ENCODE measurements around the gene KCNH2.

KCNH2 gene

GRCh38 chr7:150902078-150903033 lies 75.8 kb downstream of the KCNH2 start:
- ATAC-seq (ENCODE audit: low read depth) (no peak), DNase-seq (ENCODE audit: low spot score) (no peak)
- H3K9me3 ChIP-seq (ENCODE audit: severe bottlenecking): no peaks in the 10 kb centered on the region
- H3K4me1 ChIP-seq (ENCODE audit: insufficient read depth, poor library complexity, severe bottlenecking): peaks cover 11% of the 10 kb centered on the region
- no peaks in the 10 kb centered on the region for H3K27me3 ChIP-seq (ENCODE audit: insufficient read depth, poor library complexity, severe bottlenecking)
- TF ChIP-seq, protein P1, sequence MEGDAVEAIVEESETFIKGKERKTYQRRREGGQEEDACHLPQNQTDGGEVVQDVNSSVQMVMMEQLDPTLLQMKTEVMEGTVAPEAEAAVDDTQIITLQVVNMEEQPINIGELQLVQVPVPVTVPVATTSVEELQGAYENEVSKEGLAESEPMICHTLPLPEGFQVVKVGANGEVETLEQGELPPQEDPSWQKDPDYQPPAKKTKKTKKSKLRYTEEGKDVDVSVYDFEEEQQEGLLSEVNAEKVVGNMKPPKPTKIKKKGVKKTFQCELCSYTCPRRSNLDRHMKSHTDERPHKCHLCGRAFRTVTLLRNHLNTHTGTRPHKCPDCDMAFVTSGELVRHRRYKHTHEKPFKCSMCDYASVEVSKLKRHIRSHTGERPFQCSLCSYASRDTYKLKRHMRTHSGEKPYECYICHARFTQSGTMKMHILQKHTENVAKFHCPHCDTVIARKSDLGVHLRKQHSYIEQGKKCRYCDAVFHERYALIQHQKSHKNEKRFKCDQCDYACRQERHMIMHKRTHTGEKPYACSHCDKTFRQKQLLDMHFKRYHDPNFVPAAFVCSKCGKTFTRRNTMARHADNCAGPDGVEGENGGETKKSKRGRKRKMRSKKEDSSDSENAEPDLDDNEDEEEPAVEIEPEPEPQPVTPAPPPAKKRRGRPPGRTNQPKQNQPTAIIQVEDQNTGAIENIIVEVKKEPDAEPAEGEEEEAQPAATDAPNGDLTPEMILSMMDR (IDR thresholded peaks at IDR 0.05; ENCODE audit: poor library complexity, severe bottlenecking): no peak
- no peak overlapping the region for H3K27ac ChIP-seq (ENCODE audit: poor library complexity, severe bottlenecking)
- H3K36me3 ChIP-seq (ENCODE audit: low read depth): no peaks in the 10 kb centered on the region
- H3K4me3 ChIP-seq (ENCODE audit: severe bottlenecking): no peak overlapping the region

GRCh38 chr7:150901160-150902035 lies 76.7 kb downstream of the KCNH2 start:
- H3K27ac ChIP-seq (ENCODE audit: poor library complexity, severe bottlenecking): no peak overlapping the region
- ATAC-seq (ENCODE audit: low read depth) (no peak), DNase-seq (ENCODE audit: low spot score) (no peak)
- no peaks in the 10 kb centered on the region for H3K27me3 ChIP-seq (ENCODE audit: insufficient read depth, poor library complexity, severe bottlenecking)
- H3K4me1 ChIP-seq (ENCODE audit: insufficient read depth, poor library complexity, severe bottlenecking): peaks cover 11% of the 10 kb centered on the region
- H3K36me3 ChIP-seq (ENCODE audit: low read depth): no peaks in the 10 kb centered on the region
- TF ChIP-seq, protein P1 (IDR thresholded peaks at IDR 0.05; ENCODE audit: poor library complexity, severe bottlenecking): no peak
- no peak overlapping the region for H3K4me3 ChIP-seq (ENCODE audit: severe bottlenecking)
- no peaks in the 10 kb centered on the region for H3K9me3 ChIP-seq (ENCODE audit: severe bottlenecking)

DNA sequence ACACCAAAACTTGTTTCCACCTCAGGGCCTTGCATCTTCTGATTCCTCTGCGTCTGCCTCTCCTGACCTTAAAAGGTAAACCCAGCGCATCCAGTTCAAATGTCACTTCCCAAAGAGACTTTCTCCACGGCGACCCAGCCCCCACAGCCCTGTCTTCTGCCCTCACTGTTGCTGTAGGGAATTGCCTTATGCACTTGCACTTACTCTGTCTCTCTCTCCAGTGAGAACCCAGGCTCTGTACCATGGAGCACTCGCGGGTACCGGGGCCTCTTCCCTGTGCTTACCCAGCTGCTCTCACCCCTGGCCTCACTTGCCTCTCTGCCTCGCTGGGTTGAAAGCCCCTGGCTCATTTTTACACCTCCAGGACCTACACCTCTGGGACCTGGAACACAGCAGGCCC lies 77.4 kb downstream of the KCNH2 start:
- Histone ChIP-seq H3K27ac (ENCODE audit: poor library complexity, severe bottlenecking) (no peak overlapping the region), H3K4me3 (ENCODE audit: severe bottlenecking) (no peak overlapping the region), H3K4me1 (ENCODE audit: insufficient read depth, poor library complexity, severe bottlenecking) (peaks cover 11% of the 10 kb centered on the region), H3K27me3 (ENCODE audit: insufficient read depth, poor library complexity, severe bottlenecking) (no peaks in the 10 kb centered on the region), H3K9me3 (ENCODE audit: severe bottlenecking) (no peaks in the 10 kb centered on the region), H3K36me3 (ENCODE audit: low read depth) (no peaks in the 10 kb centered on the region)
- DNase-seq (ENCODE audit: low spot score): no peak
- no peak for ATAC-seq (ENCODE audit: low read depth)
- TF ChIP-seq, protein P1 (IDR thresholded peaks at IDR 0.05; ENCODE audit: poor library complexity, severe bottlenecking): no peak

DNA sequence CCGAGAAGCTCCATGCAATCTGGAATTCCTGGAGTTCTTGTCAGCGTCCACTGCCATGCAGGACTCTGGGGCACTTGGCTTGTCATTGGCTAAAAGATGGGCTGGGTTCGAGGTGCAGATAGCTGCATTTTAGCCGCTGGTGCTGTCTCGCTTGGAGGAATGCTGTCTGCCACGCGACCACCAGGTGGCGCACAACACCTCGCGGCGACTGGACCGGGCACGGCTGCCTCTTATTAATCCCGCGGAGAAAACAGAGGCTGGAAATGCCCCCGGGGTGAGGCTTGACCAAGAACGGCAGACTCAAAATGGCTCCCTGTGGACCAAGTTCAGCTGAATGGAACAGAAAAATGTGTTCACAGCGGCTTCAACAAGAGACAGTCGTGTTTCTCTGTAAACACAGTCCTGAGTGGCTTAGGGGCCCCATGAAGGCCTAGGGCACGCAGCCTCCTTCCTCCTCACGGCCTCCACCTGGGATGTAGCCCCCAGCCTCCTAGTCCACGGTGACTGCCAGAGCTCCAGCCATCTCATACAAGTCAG lies 79.6 kb downstream of the KCNH2 start:
- Histone ChIP-seq H3K36me3 (ENCODE audit: low read depth) (no peaks in the 10 kb centered on the region), H3K4me1 (ENCODE audit: insufficient read depth, poor library complexity, severe bottlenecking) (peaks cover 2% of the 10 kb centered on the region), H3K9me3 (ENCODE audit: severe bottlenecking) (peaks cover 2% of the 10 kb centered on the region), H3K27me3 (ENCODE audit: insufficient read depth, poor library complexity, severe bottlenecking) (no peaks in the 10 kb centered on the region), H3K4me3 (ENCODE audit: severe bottlenecking) (no peak overlapping the region), H3K27ac (ENCODE audit: poor library complexity, severe bottlenecking) (no peak overlapping the region)
- TF ChIP-seq, protein P1 (IDR thresholded peaks at IDR 0.05; ENCODE audit: poor library complexity, severe bottlenecking): peak; percentile 93
- DNase-seq (ENCODE audit: low spot score) (no peak), ATAC-seq (ENCODE audit: low read depth) (peak; percentile 77)

Measured in RWPE2 (cell line).